NCI-H2029 treated with DMSO at 0.1 percent for 48 hours (cell line): ENCODE measurements around the gene PXDN.
"Not testable (repeated sequence)": the region's sequence is repeated elsewhere in the genome, so short reads cannot be mapped to it uniquely, and the experiment has no call there.

Source experiments
- DNase-seq: peaks from one replicate; lab custom pipeline; 2025; lab: John Stamatoyannopoulos, UW

The PXDN gene

DNA sequence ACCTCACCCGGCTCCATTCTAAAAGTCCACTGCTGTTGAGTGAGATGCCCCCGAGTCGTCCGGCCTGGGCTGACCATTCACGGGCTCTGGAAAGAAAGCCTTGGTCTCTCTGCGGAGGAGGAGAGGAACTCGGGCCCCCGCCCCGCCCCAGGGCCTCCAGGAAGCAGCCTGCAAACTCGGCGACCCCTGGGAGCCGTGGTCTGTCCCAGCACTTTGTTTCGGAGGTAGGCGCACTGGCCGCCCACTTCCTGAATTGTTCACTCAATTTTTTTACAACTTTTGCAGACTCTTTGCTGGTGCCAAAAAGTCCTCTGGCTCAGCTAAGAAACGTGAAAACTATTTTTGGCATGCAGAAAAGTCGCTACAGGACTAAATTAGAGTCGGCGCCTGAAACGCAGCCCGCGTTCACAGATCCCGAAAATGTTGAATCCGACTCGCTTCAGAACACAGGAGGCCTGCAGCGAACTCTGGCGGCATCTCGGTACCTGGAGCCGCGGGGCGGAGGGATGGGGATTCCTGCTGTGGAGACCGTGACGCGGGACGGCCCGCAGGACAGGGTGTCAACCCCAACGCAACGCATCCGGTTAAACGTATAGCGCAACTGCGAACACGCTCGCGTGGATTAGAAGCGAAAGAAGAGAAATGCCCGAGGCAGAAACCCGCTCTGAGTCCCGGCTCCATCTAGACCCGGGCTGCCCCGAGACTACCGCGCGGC lies 1.5 kb downstream of the PXDN start:
- no peak for DNase-seq

DNA sequence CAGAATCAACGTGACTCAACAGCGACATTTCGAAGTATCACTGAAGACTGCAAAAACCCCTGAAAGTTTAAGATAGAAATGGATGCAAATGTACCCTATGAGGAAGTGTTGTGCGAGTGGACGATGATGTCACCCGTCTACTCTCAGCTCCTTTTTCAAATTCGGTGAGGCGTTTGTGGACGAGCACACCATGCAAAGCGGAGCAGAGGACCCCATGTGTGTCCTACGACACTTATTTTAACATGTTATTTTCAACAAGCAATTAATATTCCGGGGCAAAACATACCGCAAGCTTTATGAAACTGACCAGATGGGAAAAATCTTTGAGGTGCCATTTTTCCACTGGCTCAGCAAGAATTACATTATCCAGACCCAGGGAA lies 2.0 kb downstream of the PXDN start:
- DNase-seq, result no peak

GRCh38 chr2:1741851-1742250 lies 2.5 kb downstream of the PXDN start:
- no peak for DNase-seq

- no peak for DNase-seq
These were observed 3.4 kb downstream of the PXDN start for GRCh38 chr2:1740716-1741589.

DNA sequence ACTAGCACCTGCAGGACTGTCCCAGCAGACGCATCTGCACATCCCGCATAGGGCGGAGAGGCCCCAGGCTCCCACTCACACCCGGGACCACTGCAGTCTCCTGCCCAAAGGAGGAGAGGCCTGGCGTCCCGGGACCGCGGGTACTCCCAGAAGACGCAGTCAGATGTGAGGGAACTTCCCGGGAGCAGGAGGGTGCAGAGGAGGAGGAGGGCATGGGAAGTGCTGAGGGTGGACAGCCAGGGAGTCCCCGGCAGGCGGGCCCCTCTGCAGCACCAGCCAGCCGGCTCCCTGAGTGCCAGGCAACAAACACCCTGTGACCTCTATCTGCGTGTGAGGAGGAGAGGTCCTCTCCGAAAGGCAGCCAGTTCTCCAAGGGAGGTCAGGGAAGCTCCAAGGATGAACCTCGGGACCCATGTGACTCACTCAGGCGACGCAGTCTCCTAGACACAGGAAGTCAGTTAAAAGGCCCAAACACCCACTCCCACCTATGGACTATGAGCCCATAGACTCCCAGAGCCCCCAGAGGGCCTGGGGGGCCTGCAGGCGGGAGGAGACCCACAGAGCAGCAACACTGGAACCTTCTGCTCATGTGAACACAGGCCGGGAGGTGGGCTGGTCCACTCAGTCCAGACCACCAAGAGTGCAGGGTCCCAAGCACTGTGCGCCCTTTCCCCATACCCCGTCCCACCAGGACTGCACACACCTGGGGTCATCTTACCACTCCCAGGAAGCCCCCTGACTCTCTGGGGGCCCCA lies 4.2 kb downstream of the PXDN start:
- no peak for DNase-seq

GRCh38 chr2:1739322-1739957 lies 4.9 kb downstream of the PXDN start:
- no peak for DNase-seq

DNA sequence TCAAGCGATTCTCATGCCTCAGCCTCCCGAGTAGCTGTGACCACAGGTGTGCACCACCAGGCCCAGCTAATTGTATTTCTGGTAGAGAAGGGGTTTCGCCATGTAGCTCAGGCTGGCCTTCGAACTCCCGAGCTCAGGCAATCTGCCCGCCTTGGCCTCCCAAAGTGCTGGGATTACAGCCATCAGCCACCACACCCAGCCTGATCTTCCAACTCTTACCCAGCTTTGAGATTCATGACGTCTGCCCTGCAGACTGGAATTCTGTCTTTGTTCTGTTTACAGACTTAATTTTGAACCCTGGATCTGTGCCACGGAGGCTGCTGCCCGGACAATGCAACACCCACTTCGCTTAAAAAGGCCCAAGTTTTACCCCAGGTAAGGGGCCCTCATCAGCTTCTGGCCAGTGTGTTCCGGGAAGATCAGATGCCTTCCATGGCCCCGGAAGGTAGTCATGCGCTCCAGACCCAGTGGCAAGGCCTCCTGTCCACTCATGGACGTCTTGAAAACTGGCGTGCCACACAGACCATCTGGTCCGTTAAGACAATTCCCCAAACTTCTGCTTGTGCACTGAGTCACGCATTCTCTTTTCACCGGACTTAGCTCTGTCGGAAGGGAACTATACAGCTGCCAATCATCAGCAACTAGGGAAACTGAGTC lies 5.5 kb downstream of the PXDN start:
- DNase-seq, result no peak

DNA sequence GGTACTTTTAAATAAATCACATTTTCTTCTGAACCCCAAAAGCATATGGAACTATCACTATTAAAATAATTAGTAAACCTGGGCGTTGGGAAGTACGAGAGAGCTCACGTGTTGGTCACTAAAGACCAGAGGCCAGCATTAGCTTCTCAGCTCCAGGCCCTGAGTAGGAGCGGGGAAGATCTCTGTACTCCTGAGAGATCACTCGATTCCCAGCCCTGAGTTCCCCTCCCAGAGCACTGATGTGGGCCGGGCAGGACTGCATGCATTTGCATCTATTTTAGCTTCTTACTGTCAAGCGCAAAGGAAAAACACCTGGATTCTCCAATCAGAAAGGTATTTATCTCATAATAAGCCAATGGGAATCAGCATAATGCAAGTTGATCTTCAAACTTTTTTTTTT lies 6.2 kb downstream of the PXDN start:
- no peak for DNase-seq

DNA sequence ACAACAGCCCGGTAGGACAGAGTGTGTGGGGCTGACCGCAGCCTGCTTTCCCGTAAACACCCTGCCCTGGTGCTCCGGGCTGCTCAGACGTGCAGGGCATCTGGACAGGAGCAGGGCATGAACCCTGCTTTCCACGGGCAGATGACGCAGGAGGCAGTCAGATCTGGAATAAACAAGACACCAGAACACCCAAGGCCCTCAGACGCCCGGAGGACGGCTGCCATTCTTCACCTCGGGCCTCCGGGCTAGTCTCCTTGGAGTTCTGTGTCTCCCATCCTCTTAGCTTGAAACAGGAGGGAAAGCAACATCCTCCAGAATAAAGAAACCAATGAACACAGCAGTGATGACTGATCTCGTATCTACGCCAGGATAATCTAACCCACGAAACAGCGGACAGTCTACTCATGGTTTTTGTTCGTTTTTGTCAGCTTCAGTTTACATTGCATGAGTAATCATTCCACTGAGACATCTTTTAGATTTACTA lies 7.3 kb downstream of the PXDN start:
- no peak for DNase-seq

- no peak for DNase-seq
These were observed 8.3 kb downstream of the PXDN start for GRCh38 chr2:1736045-1736444.

GRCh38 chr2:1733298-1733697 lies 11.0 kb downstream of the PXDN start:
- DNase-seq, result not testable (repeated sequence)

DNA sequence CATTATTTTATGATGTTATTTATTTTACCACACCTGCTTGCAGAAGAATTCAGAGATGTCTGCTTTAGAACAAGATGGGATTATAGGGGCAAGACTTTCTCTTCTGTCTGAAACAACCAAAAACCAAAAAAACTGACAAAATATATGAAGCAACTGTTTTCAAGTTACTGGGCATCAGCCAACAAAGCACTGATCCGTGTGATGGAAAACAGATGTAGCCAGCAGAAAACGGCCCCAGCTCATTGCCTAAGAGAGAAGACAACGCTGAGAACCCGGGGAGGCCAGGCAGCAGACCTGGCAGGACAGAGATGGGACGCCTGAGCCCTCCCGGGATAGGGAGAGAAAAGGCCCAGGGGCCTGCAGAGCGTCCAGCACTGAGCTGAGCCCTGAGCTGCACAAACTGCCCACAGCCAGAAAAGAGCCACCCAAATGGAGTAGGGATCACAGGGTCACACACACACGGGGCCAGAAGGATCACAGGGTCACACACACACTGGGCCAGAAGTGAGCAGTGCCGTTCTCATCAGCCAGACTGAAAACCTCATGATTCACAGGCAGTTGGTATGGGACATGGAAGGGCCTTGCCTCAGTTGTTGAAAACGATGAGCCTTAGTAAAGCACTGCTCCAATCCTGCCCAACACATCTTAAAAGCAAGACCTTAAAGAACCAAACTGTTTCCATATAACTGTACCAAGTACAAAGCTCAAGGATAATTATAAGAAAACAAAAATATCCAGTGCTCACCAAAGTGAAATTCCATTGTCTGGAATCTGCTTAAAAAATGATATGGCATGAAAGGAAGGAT lies 12.1 kb downstream of the PXDN start:
- no peak for DNase-seq

GRCh38 chr2:1731447-1731962 lies 12.8 kb downstream of the PXDN start:
- no peak for DNase-seq

- DNase-seq, result no peak
These were observed 14.0 kb downstream of the PXDN start for GRCh38 chr2:1730015-1730927.

DNA sequence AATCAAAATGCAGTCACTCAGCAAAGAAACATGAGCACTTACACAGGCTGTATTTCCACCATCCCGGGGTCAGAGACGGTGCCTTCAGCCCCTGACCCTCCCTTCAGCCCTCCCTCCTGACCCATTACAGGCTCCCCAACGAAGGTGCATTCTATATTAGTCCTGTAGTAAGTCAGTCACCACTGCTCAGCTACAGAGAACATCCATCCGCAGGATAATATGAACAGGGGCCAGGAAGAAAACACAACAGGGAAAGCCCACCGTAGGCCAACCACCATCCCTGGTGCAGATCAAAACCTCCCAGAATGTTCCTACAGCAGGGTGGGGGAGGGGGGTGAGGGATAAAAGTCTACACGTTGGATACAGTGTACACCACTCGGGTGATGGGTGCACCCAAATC lies 15.1 kb downstream of the PXDN start:
- no peak for DNase-seq

DNA sequence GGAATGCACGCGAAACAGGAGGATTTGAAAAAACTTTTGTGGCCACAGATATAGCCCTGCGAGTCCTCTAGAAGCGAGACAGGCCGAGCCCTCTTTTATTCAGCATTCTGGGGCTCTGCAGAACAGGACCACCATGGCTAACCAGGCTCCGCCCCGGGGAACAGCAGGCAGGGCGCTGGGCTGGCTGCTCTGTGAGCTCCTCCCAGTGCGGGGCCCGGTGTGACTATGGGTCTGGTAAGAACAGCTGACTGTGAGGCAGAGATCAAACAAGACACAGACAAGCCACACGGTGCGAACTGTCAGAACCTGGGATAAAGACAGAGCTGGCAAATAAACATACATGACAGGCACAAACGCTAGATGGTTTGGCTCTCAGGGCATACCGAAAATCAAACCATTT lies 15.5 kb downstream of the PXDN start:
- peak; percentile 26 for DNase-seq

GRCh38 chr2:1727796-1728474 lies 16.4 kb downstream of the PXDN start:
- DNase-seq, result no peak

- DNase-seq, result no peak
These were observed 17.1 kb downstream of the PXDN start for GRCh38 chr2:1727101-1727771.
